Effector CD4-positive, alpha-beta T cell (primary cell): ENCODE results near the gene UGT1A10.

Experiments used
- DNase-seq: peaks from one replicate; pipeline ENCODE4 v3.0.0-alpha.2; 2020

The UGT1A10 gene

DNA sequence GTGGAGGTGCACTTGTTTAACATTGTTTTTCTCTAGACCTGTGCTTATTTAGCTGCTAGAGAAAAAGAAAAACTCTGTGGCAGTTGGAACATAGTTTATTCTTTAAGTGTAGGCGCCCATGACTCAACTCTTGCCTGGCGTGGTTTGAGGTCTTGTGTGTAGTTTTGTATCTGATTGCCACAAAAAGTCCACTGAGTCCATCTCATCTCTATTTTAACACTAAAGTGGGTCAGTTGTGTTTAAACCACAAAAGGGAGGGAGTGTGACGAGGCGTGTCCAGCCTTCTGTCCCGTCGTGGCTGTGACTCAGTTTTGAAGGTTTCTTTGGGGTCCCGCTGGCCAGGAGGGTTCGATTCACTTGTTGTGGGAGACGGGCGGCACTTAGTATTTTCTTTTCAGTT, 20.2 kb downstream of the UGT1A10 start:
- no peak for DNase-seq

DNA sequence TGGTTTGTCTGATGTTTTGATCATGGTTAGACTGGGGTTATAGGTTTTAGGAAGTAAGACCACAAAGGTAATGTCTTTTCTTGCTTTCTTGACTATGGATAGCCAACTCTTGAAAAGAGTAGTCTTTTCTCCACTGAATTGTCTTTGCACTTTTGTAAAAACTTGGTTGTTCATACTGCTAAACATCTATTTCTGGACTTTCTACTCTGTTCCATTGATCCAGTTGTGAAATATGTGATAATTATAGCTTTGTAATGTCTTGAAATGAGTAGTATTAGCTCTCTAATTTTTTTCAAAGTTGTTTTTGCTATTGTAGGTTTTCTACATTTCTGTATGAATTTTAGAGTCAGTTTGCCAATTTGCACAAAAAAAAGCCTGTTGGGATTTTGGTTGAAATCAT, 22.4 kb downstream of the UGT1A10 start:
- DNase-seq = no peak

- DNase-seq = no peak
These were observed 27.7 kb downstream of the UGT1A10 start for GRCh38 chr2:233663911-233664310.

DNA sequence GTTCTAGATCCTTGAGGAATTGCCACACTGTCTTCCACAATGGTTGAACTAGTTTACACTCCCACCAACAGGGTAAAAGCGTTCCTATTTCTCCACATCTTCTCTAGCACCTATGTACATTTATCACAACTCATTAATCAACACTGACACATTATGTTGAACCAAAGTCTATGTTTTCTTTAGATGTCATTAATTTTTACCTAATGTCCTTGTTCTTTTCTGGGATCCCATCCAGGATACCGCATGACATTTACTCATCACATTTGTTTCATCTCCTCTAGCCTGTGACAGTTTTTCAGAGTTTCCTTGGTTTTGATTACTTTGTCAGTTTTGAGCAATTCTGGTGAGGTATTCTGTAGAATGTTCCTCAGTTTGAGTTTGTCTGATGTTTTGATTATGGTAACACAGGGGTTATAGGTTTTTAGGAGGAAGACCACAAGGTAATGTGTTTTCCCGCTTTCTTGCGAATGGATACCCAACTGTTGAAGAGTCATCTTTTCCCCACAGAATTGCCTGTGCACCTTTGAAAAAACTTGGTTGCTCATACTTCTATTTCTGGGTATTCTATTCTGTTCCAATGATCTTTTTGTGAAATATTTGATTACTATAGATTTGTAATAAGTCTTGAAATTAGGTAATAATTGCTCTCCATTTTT, 32.5 kb downstream of the UGT1A10 start:
- DNase-seq = no peak

GRCh38 chr2:233671290-233672161, 35.3 kb downstream of the UGT1A10 start, which contains the start of gene UGT1A9:
UGT1A9 (plus strand) TSS chr2:233671898; CDS start chr2:233671935, 37 bp downstream.
- no peak for DNase-seq

DNA sequence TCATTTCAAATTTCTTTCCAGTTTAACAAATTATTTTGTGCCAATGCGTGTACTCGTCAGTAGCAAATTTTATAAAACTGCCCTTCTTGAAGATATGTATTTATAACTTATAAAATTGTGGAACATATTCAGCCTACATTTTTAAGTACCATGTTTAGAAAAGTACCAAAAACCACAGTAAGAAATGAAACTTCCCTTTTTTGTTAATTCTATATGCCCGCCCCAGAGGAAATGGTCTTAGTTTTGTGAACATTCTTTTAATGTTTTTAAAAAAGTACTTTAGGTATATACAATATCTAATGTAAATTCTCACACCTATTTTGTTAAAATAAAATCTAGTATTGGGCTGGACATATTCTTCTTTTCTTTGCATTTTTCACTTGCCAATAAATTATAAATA, 36.6 kb downstream of the UGT1A10 start:
- no peak for DNase-seq

- DNase-seq = no peak
These were observed 37.6 kb downstream of the UGT1A10 start for GRCh38 chr2:233673896-233674295.

DNA sequence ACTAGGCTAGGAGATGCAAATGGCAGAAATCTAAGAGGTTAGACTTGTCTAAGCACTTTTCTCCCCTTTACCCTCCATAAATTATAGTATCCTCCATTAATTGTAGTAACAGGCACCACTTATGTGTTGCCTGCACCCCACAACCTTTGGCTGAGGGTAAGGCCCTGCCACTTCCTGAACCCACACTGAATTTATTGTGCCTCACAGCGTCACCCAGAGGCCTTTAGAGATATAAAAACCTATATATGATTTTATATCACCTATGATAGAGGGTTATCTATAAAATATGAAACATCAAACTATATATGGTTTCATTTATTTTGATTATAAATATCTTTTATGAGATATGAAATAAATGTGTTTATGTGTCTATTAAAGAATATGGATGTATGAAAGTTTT, 38.1 kb downstream of the UGT1A10 start:
- no peak for DNase-seq

DNA sequence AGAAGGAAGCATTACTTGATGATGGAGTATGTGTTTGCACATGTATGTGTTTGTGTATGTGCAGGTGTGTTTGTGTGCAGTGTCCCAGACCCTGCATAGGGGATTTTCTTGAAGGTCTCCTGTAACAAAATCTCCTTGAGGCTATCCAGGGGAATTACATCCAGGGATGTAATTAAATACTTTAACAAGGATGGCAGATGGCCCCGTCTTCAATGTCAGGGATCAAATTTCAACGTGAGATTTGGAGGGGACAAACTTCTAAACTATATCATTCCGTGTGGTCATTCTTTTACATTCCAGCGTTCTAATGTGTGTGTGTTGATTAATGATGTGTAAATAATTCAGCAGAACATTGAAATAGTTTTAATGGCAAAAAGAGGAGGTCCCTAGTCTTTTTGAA, 38.7 kb downstream of the UGT1A10 start:
- DNase-seq = no peak

- DNase-seq = no peak
These were observed 39.8 kb downstream of the UGT1A10 start for GRCh38 chr2:233676046-233676445.

- DNase-seq = no peak
These were observed 42.9 kb downstream of the UGT1A10 start for GRCh38 chr2:233679196-233679595.

- DNase-seq = no peak
These were observed 44.3 kb downstream of the UGT1A10 start for GRCh38 chr2:233680361-233681045.

DNA sequence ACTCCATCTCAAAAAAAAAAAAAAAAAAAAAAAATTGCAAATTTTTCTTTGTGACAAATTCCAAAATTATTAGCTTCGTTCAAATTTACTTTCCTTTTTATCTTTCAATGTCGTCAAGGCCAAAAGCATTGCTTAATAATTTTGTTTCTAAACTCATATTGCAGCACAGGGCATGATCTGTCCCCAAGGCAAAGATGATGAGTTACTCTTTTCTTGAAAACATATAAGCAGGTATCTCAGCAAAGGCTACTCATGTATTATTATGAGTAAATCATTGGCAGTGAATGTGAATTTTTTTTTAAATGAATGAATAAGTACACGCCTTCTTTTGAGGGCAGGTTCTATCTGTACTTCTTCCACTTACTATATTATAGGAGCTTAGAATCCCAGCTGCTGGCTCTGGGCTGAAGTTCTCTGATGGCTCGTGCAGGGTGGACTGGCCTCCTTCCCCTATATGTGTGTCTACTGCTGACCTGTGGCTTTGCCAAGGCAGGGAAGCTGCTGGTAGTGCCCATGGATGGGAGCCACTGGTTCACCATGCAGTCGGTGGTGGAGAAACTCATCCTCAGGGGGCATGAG, 45.4 kb downstream of the UGT1A10 start, which contains the start of gene UGT1A7:
Gene UGT1A7 (plus strand): TSS at position 381 of the 579 bp plus-strand sequence. CDS start 37 bp downstream, at position 418.
- no peak for DNase-seq

GRCh38 chr2:233684640-233685039, 48.4 kb downstream of the UGT1A10 start:
- no peak for DNase-seq

DNA sequence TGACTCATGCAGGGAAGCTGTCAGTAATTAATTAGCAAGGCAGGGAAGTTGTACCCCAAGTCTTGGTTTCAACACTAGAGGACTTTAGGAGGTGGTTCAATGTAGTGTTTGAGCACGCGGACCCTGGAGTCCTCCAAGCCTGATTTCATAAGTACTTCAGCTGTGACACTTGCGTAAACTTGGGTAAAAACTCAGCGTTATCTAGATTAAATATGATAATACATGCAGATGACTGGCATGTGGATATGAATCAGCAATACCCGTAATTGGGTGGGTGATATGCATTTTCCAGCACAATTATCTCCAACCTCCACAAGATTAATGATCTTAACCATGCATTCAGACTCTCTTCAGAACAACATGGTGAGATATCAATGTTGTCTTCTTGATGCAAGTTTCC, 50.7 kb downstream of the UGT1A10 start:
- DNase-seq = no peak

- no peak for DNase-seq
These were observed 52.1 kb downstream of the UGT1A10 start for GRCh38 chr2:233688341-233688740.

GRCh38 chr2:233689031-233689430, 52.8 kb downstream of the UGT1A10 start:
- no peak for DNase-seq

GRCh38 chr2:233689501-233689900, 53.3 kb downstream of the UGT1A10 start:
- no peak for DNase-seq

DNA sequence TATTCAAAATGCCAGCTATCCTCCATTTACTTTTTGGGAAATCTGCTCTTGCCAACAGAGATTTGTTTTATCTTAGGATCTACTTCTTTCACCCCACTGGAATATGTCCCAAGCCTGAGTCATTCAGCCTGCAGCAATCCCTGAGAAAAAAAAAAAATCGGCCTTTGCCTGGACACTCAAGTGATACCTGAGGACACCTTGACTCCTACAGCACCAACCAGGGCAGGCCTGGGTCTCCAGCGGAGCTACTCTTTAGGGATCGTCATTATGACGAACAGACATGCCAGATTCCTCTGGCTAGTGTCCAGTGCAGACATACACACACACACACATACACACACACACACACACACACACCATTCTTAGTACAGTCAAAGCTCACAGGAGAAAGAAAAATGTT, 54.2 kb downstream of the UGT1A10 start:
- no peak for DNase-seq

GRCh38 chr2:233691443-233692433, 55.5 kb downstream of the UGT1A10 start:
- no peak for DNase-seq

GRCh38 chr2:233692648-233693047, 56.4 kb downstream of the UGT1A10 start, which contains the start of gene UGT1A6:
UGT1A6 (plus strand) TSS chr2:233692890; CDS start chr2:233693005, 115 bp downstream.
- DNase-seq = no peak

GRCh38 chr2:233693963-233694362, 57.7 kb downstream of the UGT1A10 start:
- no peak for DNase-seq
